H1 (cell line): ENCODE measurements around the gene MLKL. TPM values are rescaled to one million over a fixed set of nuclear protein-coding genes. Genes with fewer than 3 reads are reported as not detected.
A peak's percentile ranks its signal among the peaks of the same experiment; 100 is the strongest.

Experiments used
- ATF2 ChIP-seq: IDR thresholded peaks from 2 replicates; pipeline ENCODE4 v1.6.1; 2012; ENCODE audit warnings: low read length, inconsistent platforms
- POLR2A ChIP-seq, 2 experiments: IDR thresholded peaks; 1 replicate in 1 of 2; 2 replicates in 1 of 2; pipeline ENCODE4 v1.6.1; 2011; ENCODE audit warnings: low read depth in 2 of 2, low read length in 2 of 2, mild to moderate bottlenecking in 2 of 2; ENCODE audit errors: control extremely low read depth in 1 of 2
- TAF1 ChIP-seq: IDR thresholded peaks from 2 replicates; pipeline ENCODE4 v1.6.1; 2011; ENCODE audit warnings: mild to moderate bottlenecking, low read depth, low read length
- TAF7 ChIP-seq: optimal IDR thresholded peaks from 2 replicates; pipeline ENCODE3; 2011; ENCODE audit warnings: low read depth, mild to moderate bottlenecking, inconsistent platforms, low read length, moderate library complexity, borderline replicate concordance
- polyA plus RNA-seq, 7 experiments: library from polyadenylated mRNA; depleted of rRNA in 3 of 7; stranded (reverse) in 5 of 7; unstranded in 2 of 7; fragments of >200 nt in 5 of 7; fragments of 200-250 nt in 2 of 7; gene quantifications; 1 replicate in 5 of 7; 2 replicates in 1 of 7; 4 replicates in 1 of 7; pipeline versions ENCODE4 v1.2.1 to v1.2.3, GENCODE V29; 2011 to 2013; ENCODE audit warnings: missing spikeins in 2 of 7, mixed read lengths in 2 of 7
- total RNA-seq: library from RNA; stranded (reverse); fragmentation: NEBNext Ultra II Directional; extraction: Animal tissue kit (Norgen Biotek cat#: 25700); gene quantifications from 2 replicates; pipeline ENCODE4 v1.2.1, GENCODE V29; 2021

MLKL gene
- total and polyA plus RNA-seq, 2 of the 8 experiments (the other 6 are each of a cell fraction or from before 2014, with no cell fraction given) = 1.6 to 2.1 TPM

GRCh38 chr16:74667255-74667700 is 33.4 kb downstream of the MLKL start (continued):
- TF ChIP-seq ATF2 (no peak), POLR2A (IDR thresholded peaks at IDR 0.05; ENCODE audit: control extremely low read depth in 1 of 2, low read depth in 2 of 2, low read length in 2 of 2) (peak in 1 of 2 experiments; percentile 40; a peak in 1 of 3 replicates), TAF7 (no peak), TAF1 (peak; percentile 69; the same call in 1 of the 2 replicates)
